ENCODE measurements around the gene SDCCAG8. TPM values are rescaled to one million over a fixed set of nuclear protein-coding genes. Genes with fewer than 3 reads are reported as not detected.

The SDCCAG8 gene
- total RNA-seq, result 23.7 and 41.9 TPM in 2 replicates

DNA sequence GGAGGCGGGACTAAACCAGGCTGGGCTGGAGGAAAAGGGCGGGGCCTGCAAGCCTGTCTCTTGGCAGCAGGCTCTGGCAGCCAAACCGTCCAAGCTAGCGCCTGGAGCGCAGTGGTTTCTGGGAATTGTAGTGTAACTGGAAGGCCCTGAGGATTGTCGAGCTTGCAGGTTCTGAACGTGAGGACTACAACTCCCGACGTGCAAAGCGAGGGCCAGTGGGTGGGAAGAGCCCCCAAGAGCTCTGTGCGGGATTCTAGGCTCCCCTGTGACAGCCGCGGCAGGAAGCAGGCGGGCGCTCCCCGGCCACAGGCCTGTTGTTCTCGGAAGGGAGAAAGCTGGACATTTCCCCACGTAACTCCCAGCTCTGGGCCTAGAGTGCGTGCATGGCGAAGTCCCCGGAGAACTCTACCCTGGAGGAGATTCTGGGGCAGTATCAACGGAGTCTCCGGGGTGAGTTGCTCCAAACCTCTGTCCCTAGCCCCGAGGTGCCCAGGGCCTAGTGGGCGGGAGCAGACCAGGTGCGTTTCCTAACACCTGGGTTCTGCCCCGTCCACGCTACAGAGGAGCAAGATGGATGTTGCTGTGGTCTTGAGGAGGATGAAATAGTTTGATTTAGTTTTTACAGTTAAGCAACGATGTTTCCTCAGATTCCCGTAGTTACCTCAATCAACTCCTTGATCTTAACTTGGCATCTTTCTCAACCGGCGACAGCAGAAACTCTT lies at the start of gene SDCCAG8:
Gene SDCCAG8, plus strand, starts transcription at position 251 of the 722 bp plus-strand sequence. Its CDS starts 133 bp downstream, at position 384.

DNA sequence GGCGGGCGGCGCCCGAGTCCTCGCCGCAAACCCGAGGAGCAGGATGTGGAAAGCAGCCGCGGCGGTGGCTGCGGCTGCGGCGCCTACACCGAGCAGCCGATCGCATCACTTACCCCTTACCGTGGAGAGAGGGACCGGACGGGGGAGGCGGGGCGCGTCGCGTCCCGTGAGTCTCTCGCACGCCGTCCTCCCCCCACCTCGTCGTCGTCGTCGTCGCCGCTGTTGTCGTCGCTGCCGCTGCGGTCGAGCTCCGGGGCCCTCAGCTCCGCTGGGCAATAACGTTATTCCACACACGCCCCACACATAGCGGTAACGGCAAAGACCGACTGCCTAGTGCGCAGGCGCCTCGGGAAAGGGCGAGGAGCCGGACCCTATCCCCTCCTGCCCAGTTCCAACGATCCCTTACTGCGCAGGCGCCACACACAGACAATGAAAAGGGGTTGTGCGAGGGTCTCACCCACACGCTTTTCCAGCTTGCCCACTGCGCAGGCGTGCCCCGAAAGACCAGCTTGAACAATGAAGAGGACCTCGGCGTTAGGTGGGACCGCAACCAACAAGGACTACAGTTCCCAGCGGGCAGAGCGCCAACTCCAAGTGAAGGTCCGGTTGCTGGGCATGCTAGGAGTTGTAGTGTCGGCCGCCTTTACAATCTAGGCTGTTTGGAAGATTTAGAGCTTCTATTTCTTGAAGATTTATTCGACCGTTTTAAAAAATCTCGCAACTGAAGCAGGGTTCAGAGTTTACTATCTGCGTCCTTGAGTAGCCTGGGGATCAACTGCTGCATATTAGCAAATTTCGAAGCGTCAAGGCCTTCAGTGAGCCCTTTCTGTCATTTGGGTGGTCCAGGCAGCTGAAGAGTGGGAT lies 682 bp upstream of the SDCCAG8 start, which contains the start of gene CEP170:
Gene CEP170, minus strand, starts transcription at position 355 of the 864 bp plus-strand sequence. CDS start 30,001 bp downstream, outside the sequence.

Other genes with a start within 250 kb of the SDCCAG8 start
- 41.0 and 57.5 TPM in 2 replicates for gene CEP170, start 760 bp upstream of the SDCCAG8 start, total RNA-seq

Measured in cardiac atrium fibroblast (primary cell).